Esophagus muscularis mucosa (tissue), 4 donors: ENCODE results near the gene ABTB1. TPM values are rescaled to one million over a fixed set of nuclear protein-coding genes. Genes with fewer than 3 reads are reported as not detected.

Experiments
- DNase-seq: peaks from one replicate; pipeline ENCODE4 v3.0.0-alpha.2; 2017; ENCODE audit errors: extremely low spot score
- H3K27ac ChIP-seq, 4 donors: fragments of 200-600 bp; sonication (generic); replicated peaks in 1 of 4; 1 replicate in 3 of 4; 2 replicates in 1 of 4; pipeline ENCODE4 v1.5.1; 2016 to 2019; ENCODE audit warnings: mild to moderate bottlenecking in 1 of 4
- H3K27me3 ChIP-seq, 4 donors: fragments of 200-600 bp; sonication (generic); one replicate each; pipeline versions ENCODE4 v1.5.1 to v1.6.0; 2016 to 2019
- H3K36me3 ChIP-seq, 4 donors: fragments of 200-600 bp; sonication (generic); one replicate each; pipeline ENCODE4 v1.5.1; 2016 to 2019
- H3K4me1 ChIP-seq, 4 donors: fragments of 200-600 bp; sonication (generic); one replicate each; pipeline ENCODE4 v1.5.1; 2016 to 2019
- H3K4me3 ChIP-seq, 4 donors: fragments of 200-600 bp; sonication (generic); 1 replicate in 2 of 4; 2 replicates in 2 of 4; pipeline ENCODE4 v1.5.1; 2016 to 2019; ENCODE audit warnings: mild to moderate bottlenecking in 4 of 4, moderate library complexity in 1 of 4
- H3K9me3 ChIP-seq, 4 donors: fragments of 200-600 bp; sonication (generic); 1 replicate in 3 of 4; 2 replicates in 1 of 4; pipeline ENCODE4 v1.5.1; 2016 to 2019
- EP300 ChIP-seq: sonication (generic); formaldehyde crosslinking; IDR thresholded peaks from one replicate; pipeline ENCODE4 v1.6.1; 2017; ENCODE audit warnings: antibody characterized with exemption
- POLR2A ChIP-seq: fragments of 450-650 bp; IDR thresholded peaks from one replicate; pipeline ENCODE4 v1.6.1; 2017; ENCODE audit warnings: antibody characterized with exemption, moderate library complexity, mild to moderate bottlenecking, low read depth
- POLR2AphosphoS5 ChIP-seq, 2 donors: sonication (generic); formaldehyde crosslinking; IDR thresholded peaks; one replicate each; pipeline ENCODE4 v1.6.1; 2017; ENCODE audit warnings: antibody characterized with exemption in 2 of 2
- WGBS: methylation state at CpG from one replicate; pipeline ENCODE4 v1.1.5; 2018; 5-methylcytosine and 5-hydroxymethylcytosine counted together
- intact Hi-C: fragments of 100-400 bp; cut with DNase I; formaldehyde crosslinking; loops from one replicate; pipeline ENCODE4 v1.15.1; 2023
- total RNA-seq, 4 donors: library from RNA; depleted of rRNA; stranded (reverse); fragments of >200 nt; gene quantifications; one replicate each; pipeline versions ENCODE4 v1.1.0 to v1.2.1, GENCODE V29; 2016
- TF ChIP-seq, protein P1 (sequence below), 3 experiments: fragments of 200-600 bp in 2 of 3; fragments of 450-650 bp in 1 of 3; sonication (generic) in 2 of 3; IDR thresholded peaks; one replicate each; pipeline ENCODE4 v1.5.1; 2017 to 2019; ENCODE audit warnings: antibody characterized with exemption in 3 of 3, mild to moderate bottlenecking in 2 of 3, moderate library complexity in 1 of 3

Gene ABTB1
- total RNA-seq, 4 donors from 2014 or later, result 21.7 to 44.4 (median 40.6) TPM

GRCh38 chr3:127628788-127629466, 43.8 kb upstream of the ABTB1 start, which contains the start of gene PODXL2:
Gene PODXL2 (plus strand): TSS chr3:127629185. CDS start chr3:127629220, 35 bp downstream.
- Histone ChIP-seq H3K4me1 (peaks cover 9 to 19% (median 17%) of the 10 kb centered on the region in 4 donors), H3K36me3 (no peaks in the 10 kb centered on the region), H3K4me3 (peak within 1 kb of the TSS; percentile 56 to 70 (median 57)), H3K27ac (no peak within 1 kb of the TSS), H3K9me3 (no peaks in the 10 kb centered on the region), H3K27me3 (peaks cover 0 to 13% (median 0%) of the 10 kb centered on the region in 4 donors)
- intact Hi-C loops, result no loop called here
- 7% methylated on average over 27 of the region's 105 CpGs for WGBS
- TF ChIP-seq, protein P1, sequence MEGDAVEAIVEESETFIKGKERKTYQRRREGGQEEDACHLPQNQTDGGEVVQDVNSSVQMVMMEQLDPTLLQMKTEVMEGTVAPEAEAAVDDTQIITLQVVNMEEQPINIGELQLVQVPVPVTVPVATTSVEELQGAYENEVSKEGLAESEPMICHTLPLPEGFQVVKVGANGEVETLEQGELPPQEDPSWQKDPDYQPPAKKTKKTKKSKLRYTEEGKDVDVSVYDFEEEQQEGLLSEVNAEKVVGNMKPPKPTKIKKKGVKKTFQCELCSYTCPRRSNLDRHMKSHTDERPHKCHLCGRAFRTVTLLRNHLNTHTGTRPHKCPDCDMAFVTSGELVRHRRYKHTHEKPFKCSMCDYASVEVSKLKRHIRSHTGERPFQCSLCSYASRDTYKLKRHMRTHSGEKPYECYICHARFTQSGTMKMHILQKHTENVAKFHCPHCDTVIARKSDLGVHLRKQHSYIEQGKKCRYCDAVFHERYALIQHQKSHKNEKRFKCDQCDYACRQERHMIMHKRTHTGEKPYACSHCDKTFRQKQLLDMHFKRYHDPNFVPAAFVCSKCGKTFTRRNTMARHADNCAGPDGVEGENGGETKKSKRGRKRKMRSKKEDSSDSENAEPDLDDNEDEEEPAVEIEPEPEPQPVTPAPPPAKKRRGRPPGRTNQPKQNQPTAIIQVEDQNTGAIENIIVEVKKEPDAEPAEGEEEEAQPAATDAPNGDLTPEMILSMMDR (IDR thresholded peaks at IDR 0.05), result no peak
- TF ChIP-seq POLR2A, result no peak
- no peak for TF ChIP-seq EP300
- TF ChIP-seq POLR2AphosphoS5 (IDR thresholded peaks at IDR 0.05), result no peak
- no peak for DNase-seq

- Histone ChIP-seq H3K27ac (no peak overlapping the region), H3K4me3 (peak overlapping the region; percentile 56 to 70 (median 57)), H3K27me3 (peaks cover 0 to 13% (median 0%) of the 10 kb centered on the region in 4 donors), H3K9me3 (no peaks in the 10 kb centered on the region), H3K36me3 (no peaks in the 10 kb centered on the region), H3K4me1 (peaks cover 9 to 19% (median 17%) of the 10 kb centered on the region in 4 donors)
- 29% methylated on average over 41 of the region's 65 CpGs for WGBS
- intact Hi-C loops, result no loop called here
- no peak for TF ChIP-seq POLR2AphosphoS5 (IDR thresholded peaks at IDR 0.05)
- TF ChIP-seq, protein P1 (IDR thresholded peaks at IDR 0.05), result no peak
- no peak for TF ChIP-seq EP300
- TF ChIP-seq POLR2A, result no peak
- DNase-seq, result no peak
Observed at GRCh38 chr3:127629467-127630403, 43.0 kb upstream of the ABTB1 start.

GRCh38 chr3:127630811-127631714, 41.7 kb upstream of the ABTB1 start:
- H3K27me3 ChIP-seq, result peaks cover 0 to 13% (median 0%) of the 10 kb centered on the region in 4 donors
- WGBS, result 83% methylated on average over 12 of the region's 12 CpGs
- DNase-seq, result no peak
- no peak overlapping the region for H3K27ac ChIP-seq
- no peak overlapping the region for H3K4me3 ChIP-seq
- H3K4me1 ChIP-seq, result peaks cover 9 to 19% (median 17%) of the 10 kb centered on the region in 4 donors
- H3K36me3 ChIP-seq, result no peaks in the 10 kb centered on the region
- no peaks in the 10 kb centered on the region for H3K9me3 ChIP-seq
- TF ChIP-seq POLR2AphosphoS5 (IDR thresholded peaks at IDR 0.05) (no peak), EP300 (no peak), POLR2A (no peak)
- TF ChIP-seq, protein P1 (IDR thresholded peaks at IDR 0.05), result no peak
- intact Hi-C loops, result no loop called here

- no peak for DNase-seq
- Histone ChIP-seq H3K36me3 (no peaks in the 10 kb centered on the region), H3K27ac (no peak overlapping the region), H3K4me3 (no peak overlapping the region), H3K27me3 (peaks cover 0 to 13% (median 0%) of the 10 kb centered on the region in 4 donors), H3K9me3 (no peaks in the 10 kb centered on the region), H3K4me1 (peaks cover 9 to 19% (median 17%) of the 10 kb centered on the region in 4 donors)
- no peak for TF ChIP-seq POLR2A
- TF ChIP-seq, protein P1 (IDR thresholded peaks at IDR 0.05), result no peak
- WGBS, result 59% methylated on average over 7 of the region's 8 CpGs
- intact Hi-C loops, result no loop called here
Observed at GRCh38 chr3:127632035-127632820, 40.5 kb upstream of the ABTB1 start.
